ENCODE measurements around the gene SYCP1. TPM values are rescaled to one million over a fixed set of nuclear protein-coding genes. Genes with fewer than 3 reads are reported as not detected.
A peak's percentile ranks its signal among the peaks of the same experiment; 100 is the strongest.

The SYCP1 gene
- total and polyA plus RNA-seq, 2 experiments from 2014 or later: not detected

- WGBS (ENCODE audit: low lambda C conversion rate, missing lambda C conversion rate): 94% methylated on average over 1 of the region's 1 CpG
- Histone ChIP-seq H2AFZ (no peak overlapping the region), H3K27me3 (no peaks in the 10 kb centered on the region), H3K36me3 (replicated peaks; ENCODE audit: insufficient read depth, low read depth) (no peaks in the 10 kb centered on the region), H3K4me3 (no peak overlapping the region), H3K79me2 (no peaks in the 10 kb centered on the region), H3K4me2 (no peak overlapping the region), H3K9me3 (ENCODE audit: low read depth) (no peaks in the 10 kb centered on the region), H3K4me1 (ENCODE audit: insufficient read depth) (no peaks in the 10 kb centered on the region), H3K27ac (no peak overlapping the region), H3K9me2 (replicated peaks; ENCODE audit: insufficient read depth) (no peaks in the 10 kb centered on the region), H4K20me1 (ENCODE audit: insufficient read depth, poor library complexity, severe bottlenecking) (no peaks in the 10 kb centered on the region)
- TF ChIP-seq EZH2 (IDR thresholded peaks at IDR 0.05; ENCODE audit: borderline replicate concordance) (no peak), CTCF (IDR thresholded peaks at IDR 0.05; ENCODE audit: poor library complexity) (no peak), EZH2phosphoT487 (IDR thresholded peaks at IDR 0.05; ENCODE audit: low read depth, severe bottlenecking, unreplicated experiment) (no peak)
- DNase-seq (ENCODE audit: low spot score): no peak
These were observed 122.2 kb downstream of the SYCP1 start for GRCh38 chr1:114976891-114977290.

- H3K36me3 ChIP-seq (replicated peaks; ENCODE audit: insufficient read depth, low read depth): no peaks in the 10 kb centered on the region
- no peak overlapping the region for H2AFZ ChIP-seq
- H3K27ac ChIP-seq: no peak overlapping the region
- peak; percentile 75 for DNase-seq (ENCODE audit: low spot score)
- no peaks in the 10 kb centered on the region for H3K79me2 ChIP-seq
- H3K9me3 ChIP-seq (ENCODE audit: low read depth): no peaks in the 10 kb centered on the region
- H3K4me2 ChIP-seq: no peak overlapping the region
- H3K4me1 ChIP-seq (ENCODE audit: insufficient read depth): no peaks in the 10 kb centered on the region
- TF ChIP-seq EZH2 (IDR thresholded peaks at IDR 0.05; ENCODE audit: borderline replicate concordance) (no peak), CTCF (IDR thresholded peaks at IDR 0.05; ENCODE audit: poor library complexity) (peak; percentile 85)
- no peaks in the 10 kb centered on the region for H3K9me2 ChIP-seq (replicated peaks; ENCODE audit: insufficient read depth)
- H4K20me1 ChIP-seq (ENCODE audit: insufficient read depth, poor library complexity, severe bottlenecking): no peaks in the 10 kb centered on the region
- H3K27me3 ChIP-seq: no peaks in the 10 kb centered on the region
- H3K4me3 ChIP-seq: no peak overlapping the region
- 32% methylated on average over 4 of the region's 4 CpGs for WGBS (ENCODE audit: low lambda C conversion rate, missing lambda C conversion rate)
These were observed 124.7 kb downstream of the SYCP1 start for GRCh38 chr1:114979278-114979891.

GRCh38 chr1:114982251-114982650 lies 127.6 kb downstream of the SYCP1 start:
- Histone ChIP-seq H3K4me3 (no peak overlapping the region), H3K9me2 (replicated peaks; ENCODE audit: insufficient read depth) (no peaks in the 10 kb centered on the region), H3K9me3 (ENCODE audit: low read depth) (no peaks in the 10 kb centered on the region), H3K79me2 (no peaks in the 10 kb centered on the region), H3K4me1 (ENCODE audit: insufficient read depth) (no peaks in the 10 kb centered on the region), H3K36me3 (replicated peaks; ENCODE audit: insufficient read depth, low read depth) (no peaks in the 10 kb centered on the region), H3K4me2 (no peak overlapping the region), H2AFZ (no peak overlapping the region), H4K20me1 (ENCODE audit: insufficient read depth, poor library complexity, severe bottlenecking) (no peaks in the 10 kb centered on the region), H3K27ac (no peak overlapping the region), H3K27me3 (no peaks in the 10 kb centered on the region)
- no peak for DNase-seq (ENCODE audit: low spot score)
- 59% methylated on average over 1 of the region's 1 CpG for WGBS (ENCODE audit: low lambda C conversion rate, missing lambda C conversion rate)
- TF ChIP-seq EZH2phosphoT487 (IDR thresholded peaks at IDR 0.05; ENCODE audit: low read depth, severe bottlenecking, unreplicated experiment): no peak
- no peak for TF ChIP-seq EZH2 (IDR thresholded peaks at IDR 0.05; ENCODE audit: borderline replicate concordance)
- no peak for TF ChIP-seq CTCF (IDR thresholded peaks at IDR 0.05; ENCODE audit: poor library complexity)

DNA sequence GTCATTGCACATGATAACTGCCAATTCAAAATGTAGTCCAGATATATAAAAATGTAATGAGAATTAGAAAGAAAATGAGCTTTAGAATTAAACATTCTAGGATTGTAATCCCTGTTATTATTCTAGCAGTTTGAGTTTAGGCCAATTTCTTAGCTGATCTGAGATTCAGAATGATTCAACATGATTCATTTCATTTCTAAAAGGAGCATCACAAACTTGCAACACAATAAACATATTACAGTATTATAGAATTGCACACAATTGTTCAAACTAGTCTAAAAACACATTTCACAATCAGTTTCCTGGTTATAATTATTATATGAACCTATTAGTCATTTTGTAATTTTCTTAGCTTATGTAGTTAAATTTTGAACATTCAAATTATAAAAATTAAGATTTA lies 131.6 kb downstream of the SYCP1 start:
- no peak overlapping the region for H3K4me2 ChIP-seq
- no peak overlapping the region for H2AFZ ChIP-seq
- no peaks in the 10 kb centered on the region for H3K9me3 ChIP-seq (ENCODE audit: low read depth)
- H3K4me3 ChIP-seq: no peak overlapping the region
- H3K4me1 ChIP-seq (ENCODE audit: insufficient read depth): no peaks in the 10 kb centered on the region
- no peaks in the 10 kb centered on the region for H3K27me3 ChIP-seq
- H3K79me2 ChIP-seq: no peaks in the 10 kb centered on the region
- no peaks in the 10 kb centered on the region for H4K20me1 ChIP-seq (ENCODE audit: insufficient read depth, poor library complexity, severe bottlenecking)
- H3K27ac ChIP-seq: no peak overlapping the region
- DNase-seq (ENCODE audit: low spot score): no peak
- no peak for TF ChIP-seq EZH2phosphoT487 (IDR thresholded peaks at IDR 0.05; ENCODE audit: low read depth, severe bottlenecking, unreplicated experiment)
- TF ChIP-seq EZH2 (IDR thresholded peaks at IDR 0.05; ENCODE audit: borderline replicate concordance): no peak
- TF ChIP-seq CTCF (IDR thresholded peaks at IDR 0.05; ENCODE audit: poor library complexity): no peak
- H3K36me3 ChIP-seq (replicated peaks; ENCODE audit: insufficient read depth, low read depth): no peaks in the 10 kb centered on the region
- H3K9me2 ChIP-seq (replicated peaks; ENCODE audit: insufficient read depth): no peaks in the 10 kb centered on the region
